ENCODE measurements around the gene WDR82. TPM values are rescaled to one million over a fixed set of nuclear protein-coding genes. Genes with fewer than 3 reads are reported as not detected.

Gene WDR82
- total and polyA plus RNA-seq, 10 of the 15 experiments (the other 5 are each of a cell fraction or from before 2014, with no cell fraction given), result 10.1 to 82.4 (median 48.7) TPM

DNA sequence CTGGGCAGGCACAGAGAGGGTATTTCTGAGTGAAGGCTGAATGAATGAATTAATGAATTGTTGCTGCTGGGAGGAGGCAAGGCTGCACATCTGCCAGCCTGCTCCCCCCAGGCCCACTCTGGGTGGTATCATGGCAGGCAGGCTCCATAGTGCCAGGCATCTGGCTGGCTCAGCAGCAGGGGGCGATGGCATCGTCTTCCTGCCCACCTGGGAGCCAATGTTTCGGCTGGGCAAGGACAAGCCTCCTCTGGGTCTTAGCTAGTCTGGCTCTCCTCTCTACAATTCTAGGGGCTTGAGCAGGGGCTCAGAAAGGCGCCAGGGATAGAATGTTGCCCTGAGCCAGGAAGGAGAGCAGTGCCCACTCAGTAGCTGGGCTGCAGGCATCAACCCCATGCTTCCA is 51.3 kb downstream of the WDR82 start:
- ChIA-PET POLR2A (interaction anchor here (1.0 to 4.3 kb wide), 3 partner anchors 12 to 112 kb away, joined by 3 to 43 read pairs (median 34); partner anchors contain the start of genes TWF2 and WDR82), CTCF (interaction anchor here (0.9 to 5.5 kb wide), 5 partner anchors 9 to 218 kb away, joined by 3 to 35 read pairs (median 5); partner anchors contain the start of genes TWF2 and WDR82), SMC1A (ENCODE audit: uncharacterized antibody, unreplicated experiment) (interaction anchor here (1.2 to 3.9 kb wide), 3 partner anchors 11 to 62 kb away, joined by 4 to 25 read pairs (median 6); partner anchors contain the start of gene TWF2), RAD21 (ENCODE audit: unreplicated experiment) (no interaction called here)
- Histone ChIP-seq H3K79me2 (ENCODE audit: control insufficient read depth, insufficient read depth, low read length) (peaks cover 3% of the 10 kb centered on the region), H3K9me3 (replicated peaks; ENCODE audit: control insufficient read depth, insufficient read depth, low read length) (no peaks in the 10 kb centered on the region), H3K4me3 (no peak overlapping the region), H3K27me3 (replicated peaks in 1 of 2; ENCODE audit: control insufficient read depth in 2 of 2, insufficient read depth in 2 of 2, low read length in 1 of 2) (no peaks in the 10 kb centered on the region), H3K4me1 (ENCODE audit: control insufficient read depth, insufficient read depth, low read length) (peaks cover 22% of the 10 kb centered on the region), H4K20me1 (ENCODE audit: control insufficient read depth, insufficient read depth) (no peaks in the 10 kb centered on the region), H3K9ac (ENCODE audit: control insufficient read depth, insufficient read depth, low read length) (no peak overlapping the region), H3K4me2 (ENCODE audit: control insufficient read depth, insufficient read depth) (no peak overlapping the region), H3K27ac (ENCODE audit: control insufficient read depth, insufficient read depth) (no peak overlapping the region), H2AFZ (ENCODE audit: control insufficient read depth, low read depth, low read length) (no peak overlapping the region), H3K36me3 (ENCODE audit: control insufficient read depth in 2 of 2, insufficient read depth in 2 of 2, low read length in 1 of 2) (peaks cover 12 to 25% of the 10 kb centered on the region in 2 experiments; a peak in 3 of 4 replicates)
- WGBS (ENCODE audit: insufficient coverage, insufficient replicate concordance, low lambda C conversion rate, missing lambda C conversion rate), result 92% methylated on average over 4 of the region's 4 CpGs
- intact Hi-C loops (cut with micrococcal nuclease; ENCODE audit: unreplicated experiment), result no loop called here
- DNase-seq (ENCODE audit: low read depth, low spot score) (no peak), ATAC-seq (no peak), FAIRE-seq (no peak)
- no TSS peak for BruUV-seq (replicated peaks)
- TF ChIP-seq RFX5 (IDR thresholded peaks at IDR 0.05; ENCODE audit: low read depth, low read length) (no peak), EED (IDR thresholded peaks at IDR 0.05; ENCODE audit: low read depth) (no peak), ESRRA (IDR thresholded peaks at IDR 0.05; ENCODE audit: low read length) (no peak), PAX5 (IDR thresholded peaks at IDR 0.05; ENCODE audit: borderline replicate concordance, low read depth, low read length) (no peak), ZNF207 (IDR thresholded peaks at IDR 0.05; ENCODE audit: borderline replicate concordance) (no peak), SMAD5 (IDR thresholded peaks at IDR 0.05; ENCODE audit: low read depth) (no peak), SMC3 (IDR thresholded peaks at IDR 0.05; ENCODE audit: borderline replicate concordance, low read length) (no peak), BACH1 (IDR thresholded peaks at IDR 0.05; ENCODE audit: borderline replicate concordance) (no peak), SREBF2 (IDR thresholded peaks at IDR 0.05; ENCODE audit: low read length) (no peak), IKZF1 (conservative IDR thresholded peaks at IDR 0.05) (no peak)
- TF ChIP-seq, protein P1, sequence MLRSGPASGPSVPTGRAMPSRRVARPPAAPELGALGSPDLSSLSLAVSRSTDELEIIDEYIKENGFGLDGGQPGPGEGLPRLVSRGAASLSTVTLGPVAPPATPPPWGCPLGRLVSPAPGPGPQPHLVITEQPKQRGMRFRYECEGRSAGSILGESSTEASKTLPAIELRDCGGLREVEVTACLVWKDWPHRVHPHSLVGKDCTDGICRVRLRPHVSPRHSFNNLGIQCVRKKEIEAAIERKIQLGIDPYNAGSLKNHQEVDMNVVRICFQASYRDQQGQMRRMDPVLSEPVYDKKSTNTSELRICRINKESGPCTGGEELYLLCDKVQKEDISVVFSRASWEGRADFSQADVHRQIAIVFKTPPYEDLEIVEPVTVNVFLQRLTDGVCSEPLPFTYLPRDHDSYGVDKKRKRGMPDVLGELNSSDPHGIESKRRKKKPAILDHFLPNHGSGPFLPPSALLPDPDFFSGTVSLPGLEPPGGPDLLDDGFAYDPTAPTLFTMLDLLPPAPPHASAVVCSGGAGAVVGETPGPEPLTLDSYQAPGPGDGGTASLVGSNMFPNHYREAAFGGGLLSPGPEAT (IDR thresholded peaks at IDR 0.05; ENCODE audit: low read depth), result no peak
- TF ChIP-seq, protein P2, sequence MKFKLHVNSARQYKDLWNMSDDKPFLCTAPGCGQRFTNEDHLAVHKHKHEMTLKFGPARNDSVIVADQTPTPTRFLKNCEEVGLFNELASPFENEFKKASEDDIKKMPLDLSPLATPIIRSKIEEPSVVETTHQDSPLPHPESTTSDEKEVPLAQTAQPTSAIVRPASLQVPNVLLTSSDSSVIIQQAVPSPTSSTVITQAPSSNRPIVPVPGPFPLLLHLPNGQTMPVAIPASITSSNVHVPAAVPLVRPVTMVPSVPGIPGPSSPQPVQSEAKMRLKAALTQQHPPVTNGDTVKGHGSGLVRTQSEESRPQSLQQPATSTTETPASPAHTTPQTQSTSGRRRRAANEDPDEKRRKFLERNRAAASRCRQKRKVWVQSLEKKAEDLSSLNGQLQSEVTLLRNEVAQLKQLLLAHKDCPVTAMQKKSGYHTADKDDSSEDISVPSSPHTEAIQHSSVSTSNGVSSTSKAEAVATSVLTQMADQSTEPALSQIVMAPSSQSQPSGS (IDR thresholded peaks at IDR 0.05; ENCODE audit: low read length), result no peak
- in situ Hi-C loops (cut with MboI), result no loop called here
